ENCODE measurements around the gene CIAO2B. TPM values are rescaled to one million over a fixed set of nuclear protein-coding genes. Genes with fewer than 3 reads are reported as not detected.
A peak's percentile ranks its signal among the peaks of the same experiment; 100 is the strongest.

The CIAO2B gene
- total RNA-seq, 1 donor from 2014 or later, result 156 TPM

DNA sequence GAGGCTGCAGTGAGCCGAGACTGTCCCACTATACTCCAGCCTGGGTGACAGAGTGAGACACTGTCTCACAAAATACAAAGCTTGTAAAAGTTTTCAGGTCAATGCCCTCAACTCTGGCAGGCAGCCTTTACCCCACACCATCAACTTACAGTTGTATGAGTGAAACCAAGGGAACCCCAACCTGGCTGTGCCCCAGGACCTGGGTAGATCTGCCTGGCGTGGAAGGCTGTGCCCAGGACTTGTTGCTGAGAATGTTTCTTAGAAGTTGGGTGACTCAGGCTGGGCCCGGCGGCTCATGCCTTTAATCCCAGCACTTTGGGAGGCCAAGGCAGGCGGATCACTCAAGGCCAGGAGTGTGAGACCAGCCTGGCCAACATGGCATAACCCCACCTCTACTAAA lies 34.6 kb upstream of the CIAO2B start:
- Histone ChIP-seq H3K4me3 (ENCODE audit: low read depth, low read length) (no peak overlapping the region), H3K36me3 (ENCODE audit: control insufficient read depth, insufficient read depth, low read length) (no peaks in the 10 kb centered on the region), H3K27me3 (ENCODE audit: control insufficient read depth, insufficient read depth, low read length) (peaks cover 6% of the 10 kb centered on the region)
- TF ChIP-seq, protein P1, sequence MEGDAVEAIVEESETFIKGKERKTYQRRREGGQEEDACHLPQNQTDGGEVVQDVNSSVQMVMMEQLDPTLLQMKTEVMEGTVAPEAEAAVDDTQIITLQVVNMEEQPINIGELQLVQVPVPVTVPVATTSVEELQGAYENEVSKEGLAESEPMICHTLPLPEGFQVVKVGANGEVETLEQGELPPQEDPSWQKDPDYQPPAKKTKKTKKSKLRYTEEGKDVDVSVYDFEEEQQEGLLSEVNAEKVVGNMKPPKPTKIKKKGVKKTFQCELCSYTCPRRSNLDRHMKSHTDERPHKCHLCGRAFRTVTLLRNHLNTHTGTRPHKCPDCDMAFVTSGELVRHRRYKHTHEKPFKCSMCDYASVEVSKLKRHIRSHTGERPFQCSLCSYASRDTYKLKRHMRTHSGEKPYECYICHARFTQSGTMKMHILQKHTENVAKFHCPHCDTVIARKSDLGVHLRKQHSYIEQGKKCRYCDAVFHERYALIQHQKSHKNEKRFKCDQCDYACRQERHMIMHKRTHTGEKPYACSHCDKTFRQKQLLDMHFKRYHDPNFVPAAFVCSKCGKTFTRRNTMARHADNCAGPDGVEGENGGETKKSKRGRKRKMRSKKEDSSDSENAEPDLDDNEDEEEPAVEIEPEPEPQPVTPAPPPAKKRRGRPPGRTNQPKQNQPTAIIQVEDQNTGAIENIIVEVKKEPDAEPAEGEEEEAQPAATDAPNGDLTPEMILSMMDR (IDR thresholded peaks at IDR 0.05; ENCODE audit: insufficient read depth, low read length, poor library complexity, severe bottlenecking), result no peak
- DNase-seq (ENCODE audit: low read depth), result no peak

DNA sequence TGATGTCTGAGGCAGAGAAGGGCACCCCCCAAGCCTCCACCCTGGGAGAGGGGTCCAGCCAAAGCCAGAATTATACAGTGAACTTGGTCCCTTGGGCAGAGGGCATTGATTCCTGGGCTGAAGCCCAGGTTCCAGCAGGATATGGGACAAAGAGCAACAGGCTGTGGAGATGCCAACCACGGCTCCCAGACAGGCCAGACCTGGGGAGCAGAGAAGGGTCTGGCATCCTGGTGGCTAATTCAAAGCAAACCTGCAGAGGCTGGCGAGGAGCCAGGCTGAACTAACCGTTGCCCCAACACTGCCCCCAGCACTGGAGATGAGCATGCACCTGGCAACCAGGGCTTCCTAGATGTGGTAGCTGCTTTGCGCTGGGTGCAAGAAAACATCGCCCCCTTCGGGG lies 29.8 kb upstream of the CIAO2B start:
- no peak for DNase-seq (ENCODE audit: low read depth)
- no peak overlapping the region for H3K4me3 ChIP-seq (ENCODE audit: low read depth, low read length)
- TF ChIP-seq, protein P1 (IDR thresholded peaks at IDR 0.05; ENCODE audit: insufficient read depth, low read length, poor library complexity, severe bottlenecking), result no peak
- H3K36me3 ChIP-seq (ENCODE audit: control insufficient read depth, insufficient read depth, low read length), result no peaks in the 10 kb centered on the region
- H3K27me3 ChIP-seq (ENCODE audit: control insufficient read depth, insufficient read depth, low read length), result peaks cover 11% of the 10 kb centered on the region

DNA sequence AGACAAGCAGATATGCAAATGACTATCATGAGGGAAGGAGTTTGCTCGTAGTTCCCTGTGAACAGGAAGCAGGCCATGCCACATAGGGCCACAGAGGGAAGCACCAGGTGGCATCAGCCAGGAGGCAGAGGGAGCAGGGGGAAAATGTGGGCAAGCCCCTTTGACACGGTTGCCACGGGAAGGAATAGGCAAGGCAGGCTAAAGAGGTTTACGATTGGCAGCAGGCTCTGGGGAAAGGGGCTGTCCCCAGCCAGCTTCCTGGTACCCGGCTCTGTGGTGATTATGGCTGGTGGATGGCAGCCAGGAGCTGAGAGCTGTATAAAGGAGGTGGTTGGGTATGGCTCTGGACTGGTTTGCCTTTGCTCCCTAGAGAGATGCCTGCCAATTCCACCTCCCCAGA lies 27.7 kb upstream of the CIAO2B start:
- H3K27me3 ChIP-seq (ENCODE audit: control insufficient read depth, insufficient read depth, low read length), result peaks cover 13% of the 10 kb centered on the region
- no peaks in the 10 kb centered on the region for H3K36me3 ChIP-seq (ENCODE audit: control insufficient read depth, insufficient read depth, low read length)
- TF ChIP-seq, protein P1 (IDR thresholded peaks at IDR 0.05; ENCODE audit: insufficient read depth, low read length, poor library complexity, severe bottlenecking), result no peak
- no peak overlapping the region for H3K4me3 ChIP-seq (ENCODE audit: low read depth, low read length)
- DNase-seq (ENCODE audit: low read depth), result no peak

DNA sequence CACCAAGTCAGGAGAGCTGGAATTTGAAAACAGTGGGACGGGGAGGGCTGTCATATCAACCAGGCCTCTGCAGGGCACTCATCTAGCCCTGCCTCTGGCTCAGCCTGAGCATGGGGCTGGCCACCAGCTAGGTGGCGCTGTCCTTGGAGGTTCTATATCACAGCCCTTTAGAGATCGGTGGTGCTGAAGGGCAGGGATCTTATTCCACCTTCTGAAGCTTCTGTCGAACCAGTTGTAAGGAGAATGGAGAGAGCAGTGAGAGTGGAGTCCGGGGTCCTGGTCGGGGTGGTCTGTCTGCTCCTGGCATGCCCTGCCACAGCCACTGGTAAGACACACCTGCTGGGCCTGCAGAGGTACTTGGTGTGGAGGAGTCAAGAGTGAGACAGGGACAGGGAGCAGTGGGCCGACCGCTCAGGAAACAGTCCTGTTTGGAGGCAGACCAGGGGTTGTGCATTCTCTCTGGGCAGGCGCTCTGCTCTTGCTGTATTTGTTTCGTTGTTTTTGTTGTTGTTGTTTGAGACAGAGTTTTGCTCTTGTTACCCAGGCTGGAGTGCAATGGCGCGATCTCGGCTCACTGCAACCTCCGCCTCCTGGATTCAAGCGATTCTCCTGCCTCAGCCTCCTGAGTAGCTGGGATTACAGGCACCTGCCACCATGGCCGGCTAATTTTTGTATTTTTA lies 27.0 kb upstream of the CIAO2B start, which contains the start of gene CES3:
TSS of gene CES3 (plus strand) at position 202 of the 680 bp plus-strand sequence. CDS start at position 244, 42 bp downstream.
- TF ChIP-seq, protein P1 (IDR thresholded peaks at IDR 0.05; ENCODE audit: insufficient read depth, low read length, poor library complexity, severe bottlenecking), result peak; percentile 89
- no peak for DNase-seq (ENCODE audit: low read depth)
- Histone ChIP-seq H3K36me3 (ENCODE audit: control insufficient read depth, insufficient read depth, low read length) (no peaks in the 10 kb centered on the region), H3K27me3 (ENCODE audit: control insufficient read depth, insufficient read depth, low read length) (peaks cover 13% of the 10 kb centered on the region), H3K4me3 (ENCODE audit: low read depth, low read length) (no peak within 1 kb of the TSS)

DNA sequence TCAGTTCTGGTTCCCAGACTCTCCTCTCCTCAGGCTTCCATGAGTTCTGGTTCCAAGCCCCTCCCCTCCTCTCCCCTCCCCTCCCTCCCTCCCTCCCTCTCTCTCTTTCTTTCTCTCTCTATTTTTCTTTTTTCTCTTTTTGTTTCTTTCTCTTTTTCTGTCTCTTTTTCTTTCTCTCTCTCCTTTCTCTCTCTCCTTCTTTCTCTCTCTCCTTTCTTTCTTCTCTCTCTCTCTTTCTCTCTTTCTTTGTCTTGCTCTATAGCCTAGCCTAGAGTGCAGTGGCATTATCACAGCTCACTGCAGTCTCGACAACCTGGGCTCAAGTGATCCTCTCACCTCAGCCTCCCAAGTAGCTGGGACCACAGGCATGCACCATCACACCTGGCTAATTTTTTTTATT lies 26.1 kb upstream of the CIAO2B start:
- TF ChIP-seq, protein P1 (IDR thresholded peaks at IDR 0.05; ENCODE audit: insufficient read depth, low read length, poor library complexity, severe bottlenecking), result no peak
- Histone ChIP-seq H3K4me3 (ENCODE audit: low read depth, low read length) (no peak overlapping the region), H3K36me3 (ENCODE audit: control insufficient read depth, insufficient read depth, low read length) (no peaks in the 10 kb centered on the region), H3K27me3 (ENCODE audit: control insufficient read depth, insufficient read depth, low read length) (peaks cover 10% of the 10 kb centered on the region)
- no peak for DNase-seq (ENCODE audit: low read depth)

DNA sequence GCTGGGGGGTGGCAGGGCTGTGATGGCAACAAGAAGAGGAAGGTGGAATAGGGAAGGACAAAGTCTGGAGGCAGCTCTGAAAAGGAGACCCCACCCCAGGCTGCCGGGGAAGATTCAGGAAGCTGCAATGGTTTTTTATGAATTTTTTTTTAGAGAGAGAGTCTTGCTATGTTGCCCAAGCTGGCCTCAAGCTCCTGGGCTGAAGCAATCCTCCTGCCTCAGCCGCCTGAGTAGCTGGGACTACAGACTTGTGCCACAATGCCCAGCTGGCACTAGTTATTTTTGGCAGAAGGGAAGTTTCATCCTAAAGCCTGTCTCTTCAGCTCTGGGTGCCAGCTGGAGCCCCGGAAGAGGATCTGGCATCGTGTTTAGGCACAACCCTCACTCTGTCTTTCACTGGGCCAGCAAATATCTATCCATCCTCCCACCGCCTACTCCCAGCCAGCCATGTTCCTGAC lies 25.5 kb upstream of the CIAO2B start:
- DNase-seq (ENCODE audit: low read depth), result no peak
- H3K27me3 ChIP-seq (ENCODE audit: control insufficient read depth, insufficient read depth, low read length), result peaks cover 7% of the 10 kb centered on the region
- no peaks in the 10 kb centered on the region for H3K36me3 ChIP-seq (ENCODE audit: control insufficient read depth, insufficient read depth, low read length)
- H3K4me3 ChIP-seq (ENCODE audit: low read depth, low read length), result no peak overlapping the region
- TF ChIP-seq, protein P1 (IDR thresholded peaks at IDR 0.05; ENCODE audit: insufficient read depth, low read length, poor library complexity, severe bottlenecking), result no peak
